ENCODE data around the gene SOST.

The SOST gene

GRCh38 chr17:43758497-43759174 is at the start of gene SOST:
Gene SOST (minus strand): TSS chr17:43758791. CDS start chr17:43758741, 50 bp downstream.
- DNase-seq (ENCODE audit: low read depth) = no peak
- no peak for TF ChIP-seq CTCF (IDR thresholded peaks at IDR 0.05; ENCODE audit: low read depth, low read length, missing control alignments)
- in situ Hi-C loops (cut with HindIII; ENCODE audit: low sequenced_read_pairs) = loop anchor here (10.0 kb wide), 1 partner anchor 174 kb away; no protein-coding TSS in a partner anchor
- no peak within 1 kb of the TSS for H3K4me3 ChIP-seq (ENCODE audit: low read depth, low read length)

- DNase-seq (ENCODE audit: low read depth) = no peak
- no peak overlapping the region for H3K4me3 ChIP-seq (ENCODE audit: low read depth, low read length)
- in situ Hi-C loops (cut with HindIII; ENCODE audit: low sequenced_read_pairs) = no loop called here
- TF ChIP-seq CTCF (IDR thresholded peaks at IDR 0.05; ENCODE audit: low read depth, low read length, missing control alignments) = no peak
Measured at GRCh38 chr17:43808076-43808475, 49.5 kb upstream of the SOST start.

- DNase-seq (ENCODE audit: low read depth) = no peak
- H3K4me3 ChIP-seq (ENCODE audit: low read depth, low read length) = no peak overlapping the region
- no peak for TF ChIP-seq CTCF (IDR thresholded peaks at IDR 0.05; ENCODE audit: low read depth, low read length, missing control alignments)
- in situ Hi-C loops (cut with HindIII; ENCODE audit: low sequenced_read_pairs) = no loop called here
Measured at GRCh38 chr17:43805117-43805516, 46.5 kb upstream of the SOST start.

- DNase-seq (ENCODE audit: low read depth) = no peak
- H3K4me3 ChIP-seq (ENCODE audit: low read depth, low read length) = no peak overlapping the region
Measured at GRCh38 chr17:43803758-43804157, 45.2 kb upstream of the SOST start.

GRCh38 chr17:43801844-43802243 is 43.3 kb upstream of the SOST start:
- in situ Hi-C loops (cut with HindIII; ENCODE audit: low sequenced_read_pairs) = no loop called here
- H3K4me3 ChIP-seq (ENCODE audit: low read depth, low read length) = no peak overlapping the region
- DNase-seq (ENCODE audit: low read depth) = no peak
- TF ChIP-seq CTCF (IDR thresholded peaks at IDR 0.05; ENCODE audit: low read depth, low read length, missing control alignments) = no peak

More at GRCh38 chr17:43803758-43804157, 45.2 kb upstream of the SOST start:
- TF ChIP-seq CTCF (IDR thresholded peaks at IDR 0.05; ENCODE audit: low read depth, low read length, missing control alignments) = no peak
- in situ Hi-C loops (cut with HindIII; ENCODE audit: low sequenced_read_pairs) = no loop called here

GRCh38 chr17:43800736-43801135 is 42.1 kb upstream of the SOST start:
- in situ Hi-C loops (cut with HindIII; ENCODE audit: low sequenced_read_pairs) = no loop called here
- no peak for TF ChIP-seq CTCF (IDR thresholded peaks at IDR 0.05; ENCODE audit: low read depth, low read length, missing control alignments)
- no peak for DNase-seq (ENCODE audit: low read depth)
- H3K4me3 ChIP-seq (ENCODE audit: low read depth, low read length) = no peak overlapping the region

All from astrocyte of the cerebellum (primary cell).